GM23338 (cell line): ENCODE data around the gene THY1. TPM values are rescaled to one million over a fixed set of nuclear protein-coding genes. Genes with fewer than 3 reads are reported as not detected.

Experiments used
- ATAC-seq: fragments of 200-7000 bp; cut with Tn5 transposase; 3 replicates; pipeline ENCODE4 v1.9.1; 2020
- DNase-seq: peaks from one replicate; pipeline ENCODE4 v3.0.0-alpha.2; 2015; ENCODE audit warnings: low spot score
- H2AFZ ChIP-seq: fragments of 200-600 bp; sonication (generic); 2 replicates; pipeline ENCODE4 v1.8.0; 2016; ENCODE audit warnings: antibody characterized with exemption, mild to moderate bottlenecking, moderate library complexity
- H3F3A ChIP-seq: fragments of 200-600 bp; sonication (generic); replicated peaks from 2 replicates; pipeline ENCODE4 v1.8.0; 2017; ENCODE audit warnings: antibody characterized with exemption, mixed run types, low read depth
- H3K27ac ChIP-seq: fragments of 200-600 bp; sonication (generic); 2 replicates; pipeline ENCODE4 v1.6.1; 2016; ENCODE audit warnings: low read depth
- H3K27me3 ChIP-seq: fragments of 200-600 bp; sonication (generic); 2 replicates; pipeline ENCODE4 v1.8.0; 2016; ENCODE audit warnings: mild to moderate bottlenecking, mixed run types, moderate library complexity; ENCODE audit not compliant: insufficient read depth
- H3K36me3 ChIP-seq: fragments of 200-600 bp; sonication (generic); 2 replicates; pipeline ENCODE4 v1.8.0; 2016; ENCODE audit warnings: mild to moderate bottlenecking; ENCODE audit not compliant: insufficient read depth
- H3K4me1 ChIP-seq: fragments of 200-600 bp; sonication (generic); 2 replicates; pipeline ENCODE4 v1.8.0; 2016; ENCODE audit warnings: mild to moderate bottlenecking, moderate library complexity; ENCODE audit not compliant: insufficient read depth
- H3K4me2 ChIP-seq: fragments of 200-600 bp; sonication (generic); 2 replicates; pipeline ENCODE4 v1.7.1; 2017; ENCODE audit warnings: mixed run types
- H3K4me3 ChIP-seq: fragments of 200-600 bp; sonication (generic); 2 replicates; pipeline ENCODE4 v1.6.1; 2016; ENCODE audit warnings: mixed run types
- H3K79me2 ChIP-seq: fragments of 200-600 bp; sonication (generic); replicated peaks from 2 replicates; pipeline ENCODE4 v1.8.0; 2017; ENCODE audit warnings: mild to moderate bottlenecking; ENCODE audit not compliant: insufficient read depth
- H3K9me2 ChIP-seq: fragments of 200-600 bp; sonication (generic); 2 replicates; pipeline ENCODE4 v1.8.0; 2017; ENCODE audit not compliant: insufficient read depth
- H4K20me1 ChIP-seq: fragments of 200-600 bp; sonication (generic); replicated peaks from 2 replicates; pipeline ENCODE4 v1.8.0; 2017; ENCODE audit warnings: mild to moderate bottlenecking; ENCODE audit not compliant: insufficient read depth
- H3K27ac Mint-ChIP-seq: 2 replicates; pipeline ENCODE4 v1.8.0; 2020; ENCODE audit warnings: inconsistent platforms, mild to moderate bottlenecking, moderate library complexity, mixed read lengths
- H3K27me3 Mint-ChIP-seq: 3 replicates; pipeline ENCODE4 v1.8.0; 2022; ENCODE audit warnings: low read depth, mild to moderate bottlenecking, moderate library complexity, mixed read lengths, inconsistent platforms; ENCODE audit not compliant: insufficient read depth, poor library complexity
- H3K36me3 Mint-ChIP-seq: 3 replicates; pipeline ENCODE4 v1.8.0; 2021; ENCODE audit warnings: low read depth, mild to moderate bottlenecking, inconsistent platforms, moderate library complexity, mixed read lengths
- H3K4me1 Mint-ChIP-seq: 3 replicates; pipeline ENCODE4 v1.8.0; 2020; ENCODE audit warnings: mild to moderate bottlenecking, inconsistent platforms, mixed read lengths
- H3K4me3 Mint-ChIP-seq: 3 replicates; pipeline ENCODE4 v1.8.0; 2021; ENCODE audit warnings: moderate library complexity, mild to moderate bottlenecking, inconsistent platforms, mixed read lengths
- H3K9me3 Mint-ChIP-seq: 3 replicates; pipeline ENCODE4 v1.8.0; 2020; ENCODE audit warnings: moderate library complexity, mild to moderate bottlenecking, inconsistent platforms, mixed read lengths
- CREB1 ChIP-seq: fragments of 250-450 bp; sonication (Bioruptor Pico); IDR thresholded peaks from 2 replicates; pipeline ENCODE4 v1.5.0; 2020; ENCODE audit warnings: low read depth, mild to moderate bottlenecking, moderate library complexity
- CTCF ChIP-seq, 2 experiments: fragments of 200-600 bp in 1 of 2; sonication (generic) in 1 of 2; conservative IDR thresholded peaks; 2 replicates each; pipeline versions ENCODE4 v1.5.1 to v1.6.1; 2016 to 2017; ENCODE audit warnings: antibody characterized with exemption in 2 of 2, low read depth in 2 of 2, mild to moderate bottlenecking in 2 of 2, moderate library complexity in 1 of 2
- ETS1 ChIP-seq: IDR thresholded peaks from 2 replicates; pipeline ENCODE4 v1.6.1; 2016; ENCODE audit warnings: antibody characterized with exemption
- EZH2 ChIP-seq: fragments of 200-600 bp; sonication (generic); IDR thresholded peaks from one replicate; pipeline ENCODE4 v1.8.0; 2017; ENCODE audit warnings: antibody characterized with exemption, mild to moderate bottlenecking, low read depth; ENCODE audit not compliant: unreplicated experiment
- EZH2phosphoT487 ChIP-seq: fragments of 200-600 bp; sonication (generic); IDR thresholded peaks from one replicate; pipeline ENCODE4 v1.8.1; 2018; ENCODE audit warnings: antibody characterized with exemption; ENCODE audit not compliant: unreplicated experiment
- NANOG ChIP-seq: IDR thresholded peaks from 2 replicates; pipeline ENCODE4 v1.6.1; 2016; ENCODE audit warnings: antibody characterized with exemption, borderline replicate concordance
- POLR2AphosphoS5 ChIP-seq: IDR thresholded peaks from 2 replicates; pipeline ENCODE4 v1.6.1; 2016; ENCODE audit warnings: antibody characterized with exemption, low read depth
- REST ChIP-seq: IDR thresholded peaks from one replicate; pipeline ENCODE4 v1.6.1; 2018; ENCODE audit warnings: antibody characterized with exemption; ENCODE audit not compliant: unreplicated experiment
- STAT1 ChIP-seq: IDR thresholded peaks from one replicate; pipeline ENCODE4 v1.6.1; 2016; ENCODE audit warnings: antibody characterized with exemption; ENCODE audit not compliant: unreplicated experiment
- ZNF114 ChIP-seq: fragments of 250-450 bp; sonication (Bioruptor Pico); IDR thresholded peaks from 2 replicates; pipeline ENCODE4 v1.5.0; 2020; ENCODE audit warnings: mild to moderate bottlenecking, moderate library complexity
- ZNF331 ChIP-seq: fragments of 250-450 bp; sonication (Bioruptor Pico); IDR thresholded peaks from 2 replicates; pipeline ENCODE4 v1.5.0; 2020; ENCODE audit warnings: low read depth, mild to moderate bottlenecking, moderate library complexity
- polyA plus RNA-seq: library from polyadenylated mRNA; unstranded; fragments of >200 nt; fragmentation: Nextera tagmentation; extraction: Ambion mirVana; gene quantifications from 2 replicates; pipeline ENCODE4 v1.2.1, GENCODE V29; 2016
- total RNA-seq: library from RNA; depleted of rRNA; stranded (reverse); fragments of >200 nt; shearing (Covaris generic); gene quantifications from 2 replicates; pipeline ENCODE4 v1.2.3, GENCODE V29; 2014

The THY1 gene
- total and polyA plus RNA-seq, 2 experiments from 2014 or later: 490 to 597 TPM

GRCh38 chr11:119445850-119446249 lies 22.9 kb upstream of the THY1 start:
- Mint-ChIP-seq H3K4me1 (peaks cover 24% of the 10 kb centered on the region), H3K36me3 (no peaks in the 10 kb centered on the region), H3K4me3 (no peak overlapping the region), H3K27me3 (peaks cover 10% of the 10 kb centered on the region), H3K9me3 (no peaks in the 10 kb centered on the region), H3K27ac (no peak overlapping the region)
- H3F3A ChIP-seq: 0 out of 2 replicates have a peak, but pooled peaks cover 1% of the 10 kb centered on the region
- no peaks in the 10 kb centered on the region for H3K9me2 ChIP-seq
- no peak overlapping the region for H3K4me2 ChIP-seq
- no peak overlapping the region for H2AFZ ChIP-seq
- DNase-seq: no peak
- no peaks in the 10 kb centered on the region for H3K79me2 ChIP-seq
- no peak for ATAC-seq
- no peak overlapping the region for H3K27ac ChIP-seq
- no peaks in the 10 kb centered on the region for H4K20me1 ChIP-seq
- no peaks in the 10 kb centered on the region for H3K36me3 ChIP-seq
- H3K27me3 ChIP-seq: no peaks in the 10 kb centered on the region
- no peak overlapping the region for H3K4me3 ChIP-seq
- peaks cover 21% of the 10 kb centered on the region for H3K4me1 ChIP-seq
- TF ChIP-seq ZNF114 (CRISPR knock-in tag) (no peak), ETS1 (no peak), CREB1 (CRISPR knock-in tag) (no peak), NANOG (no peak), ZNF331 (CRISPR knock-in tag) (no peak), EZH2 (no peak), REST (no peak), STAT1 (no peak), CTCF (conservative IDR thresholded peaks at IDR 0.05; ENCODE audit: low read depth in 2 of 2) (no peak), EZH2phosphoT487 (no peak)

- Mint-ChIP-seq H3K4me1 (peaks cover 26% of the 10 kb centered on the region), H3K27ac (no peak overlapping the region), H3K27me3 (peaks cover 10% of the 10 kb centered on the region), H3K36me3 (no peaks in the 10 kb centered on the region), H3K9me3 (no peaks in the 10 kb centered on the region), H3K4me3 (no peak overlapping the region)
- Histone ChIP-seq H3K9me2 (no peaks in the 10 kb centered on the region), H4K20me1 (no peaks in the 10 kb centered on the region), H3F3A (0 out of 2 replicates have a peak, but pooled peaks cover 3% of the 10 kb centered on the region), H3K36me3 (no peaks in the 10 kb centered on the region), H3K27ac (no peak overlapping the region), H3K4me1 (peaks cover 26% of the 10 kb centered on the region), H2AFZ (no peak overlapping the region), H3K79me2 (no peaks in the 10 kb centered on the region), H3K4me2 (no peak overlapping the region), H3K27me3 (no peaks in the 10 kb centered on the region), H3K4me3 (no peak overlapping the region)
- ATAC-seq: no peak
- DNase-seq: no peak
- TF ChIP-seq EZH2 (no peak), POLR2AphosphoS5 (no peak), ETS1 (no peak)
Measured at GRCh38 chr11:119445379-119445778, 22.4 kb upstream of the THY1 start.
